ENCODE measurements around the gene TSPAN14.

TSPAN14 gene

GRCh38 chr10:80453842-80454512, at the start of gene TSPAN14:
Gene TSPAN14, plus strand, starts transcription at chr10:80454310. Its CDS starts 34,924 bp downstream, at chr10:80489234.
- TF ChIP-seq CTCF (IDR thresholded peaks at IDR 0.05) = no peak

GRCh38 chr10:80405035-80405434, 49.1 kb upstream of the TSPAN14 start:
- no peak for TF ChIP-seq CTCF (IDR thresholded peaks at IDR 0.05)

GRCh38 chr10:80405626-80406025, 48.5 kb upstream of the TSPAN14 start:
- no peak for TF ChIP-seq CTCF (IDR thresholded peaks at IDR 0.05)

- no peak for TF ChIP-seq CTCF (IDR thresholded peaks at IDR 0.05)
Measured at GRCh38 chr10:80406204-80406603, 47.9 kb upstream of the TSPAN14 start.

GRCh38 chr10:80407812-80408241, 46.3 kb upstream of the TSPAN14 start:
- TF ChIP-seq CTCF (IDR thresholded peaks at IDR 0.05) = no peak

- no peak for TF ChIP-seq CTCF (IDR thresholded peaks at IDR 0.05)
Measured at GRCh38 chr10:80408242-80409101, 45.6 kb upstream of the TSPAN14 start, which contains the start of gene PRXL2A. Gene PRXL2A, plus strand, starts transcription at chr10:80408551. Its CDS starts 11,917 bp downstream, at chr10:80420468.

GRCh38 chr10:80409121-80409520, 45.0 kb upstream of the TSPAN14 start:
- TF ChIP-seq CTCF (IDR thresholded peaks at IDR 0.05) = no peak
